HG03457 (cell line): Measurements from ENCODE around the gene RAN.
A peak's percentile ranks its signal among the peaks of the same experiment; 100 is the strongest.
"Not testable (repeated sequence)": the region's sequence is repeated elsewhere in the genome, so short reads cannot be mapped to it uniquely, and the experiment has no call there.

Experiments used
- ATAC-seq: cut with Tn5 transposase; IDR thresholded peaks from one replicate; pipeline ENCODE4 v1.9.1; 2021; ENCODE audit warnings: moderate number of reproducible peaks; ENCODE audit not compliant: unreplicated experiment

Gene RAN

DNA sequence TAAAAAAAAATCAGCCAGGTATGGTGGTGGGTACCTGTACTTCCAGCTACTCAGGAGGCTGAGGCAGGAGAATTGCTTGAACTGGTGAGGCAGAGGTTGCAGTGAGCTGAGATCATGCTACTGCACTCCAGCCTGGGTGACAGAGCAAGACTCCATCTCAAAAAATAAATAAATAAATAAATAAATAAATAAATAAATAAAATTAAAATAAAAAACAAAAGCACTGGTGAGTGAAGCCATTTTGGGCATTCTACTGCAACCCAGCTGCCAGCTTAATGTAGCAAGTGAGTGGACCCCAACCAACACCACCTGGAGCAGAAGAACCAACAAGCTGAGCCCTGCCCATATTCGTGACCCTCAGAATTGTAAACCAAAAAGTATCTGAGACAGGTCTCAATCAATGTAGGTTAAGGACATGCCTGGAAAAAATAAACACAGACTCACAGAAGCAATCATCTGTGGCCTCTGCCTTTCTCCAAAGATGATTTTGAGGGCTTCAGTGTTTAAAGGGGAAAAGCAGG is 23.0 kb upstream of the RAN start:
- ATAC-seq = not testable (repeated sequence)

DNA sequence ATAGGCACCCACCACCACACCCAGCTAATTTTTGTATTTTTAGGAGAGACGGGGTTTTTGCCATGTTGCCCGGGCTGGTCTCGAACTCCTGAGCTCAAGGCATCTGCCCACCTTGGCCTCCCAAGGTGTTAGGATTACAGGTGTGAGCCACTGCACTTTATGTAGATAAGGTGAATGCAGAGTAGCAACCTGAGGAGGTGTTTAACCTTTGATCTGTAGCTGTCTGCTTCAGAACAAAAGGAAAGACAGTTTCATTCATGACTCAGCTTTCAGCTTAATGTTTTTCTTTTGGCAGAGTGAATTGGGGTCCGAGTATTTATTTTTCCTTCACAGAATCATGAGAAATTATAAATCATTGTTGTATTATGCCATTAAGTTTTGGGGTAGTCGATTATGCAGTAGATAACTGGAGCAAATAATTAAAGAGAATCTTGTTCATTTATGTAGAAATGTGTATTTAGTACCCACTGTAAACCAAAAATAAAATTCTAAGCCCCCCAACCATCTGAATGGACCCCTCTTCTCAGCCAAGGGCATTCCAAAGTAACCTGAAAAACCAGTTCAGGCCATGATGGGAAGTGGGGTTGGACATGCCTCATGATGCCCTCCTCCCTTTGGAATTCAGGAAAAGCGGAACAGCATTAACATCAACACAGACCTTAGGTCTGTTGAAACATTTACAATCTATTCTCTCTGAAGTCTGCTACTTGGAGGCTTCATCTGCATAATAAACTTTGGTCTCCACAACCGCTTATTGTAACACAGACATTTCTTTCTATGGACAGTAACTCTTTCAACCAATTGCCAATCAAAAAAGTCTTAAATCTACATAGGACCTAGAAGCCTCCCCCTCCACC is 22.1 kb upstream of the RAN start:
- no peak for ATAC-seq

DNA sequence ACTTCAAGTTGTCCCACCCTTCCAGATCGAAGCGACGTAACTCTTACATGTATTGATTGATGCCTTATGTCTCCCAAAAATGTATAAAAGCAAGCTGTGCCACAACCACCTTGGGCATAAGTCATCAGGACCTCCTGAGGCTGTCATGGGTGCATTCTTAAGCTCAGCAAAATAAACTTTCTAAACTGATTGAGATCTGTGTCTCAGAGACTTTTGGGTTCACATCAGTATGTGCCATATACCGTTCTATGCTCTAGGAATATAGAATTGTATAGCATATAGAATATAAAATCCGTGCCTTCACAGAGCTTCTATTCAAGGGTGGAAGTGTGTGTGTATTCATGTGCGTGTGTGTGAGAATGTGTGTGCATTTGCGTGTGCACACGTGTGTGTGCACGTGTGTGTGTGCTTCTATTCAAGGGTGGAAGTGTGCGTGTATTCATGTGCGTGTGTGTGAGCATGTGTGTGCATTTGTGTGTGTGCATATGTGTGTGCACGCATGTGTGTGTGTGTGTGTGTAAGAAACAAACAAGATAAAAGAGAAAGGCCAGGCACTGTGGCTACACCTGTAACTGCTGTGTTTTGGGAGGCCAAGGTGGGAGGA is 21.3 kb upstream of the RAN start:
- no peak for ATAC-seq

DNA sequence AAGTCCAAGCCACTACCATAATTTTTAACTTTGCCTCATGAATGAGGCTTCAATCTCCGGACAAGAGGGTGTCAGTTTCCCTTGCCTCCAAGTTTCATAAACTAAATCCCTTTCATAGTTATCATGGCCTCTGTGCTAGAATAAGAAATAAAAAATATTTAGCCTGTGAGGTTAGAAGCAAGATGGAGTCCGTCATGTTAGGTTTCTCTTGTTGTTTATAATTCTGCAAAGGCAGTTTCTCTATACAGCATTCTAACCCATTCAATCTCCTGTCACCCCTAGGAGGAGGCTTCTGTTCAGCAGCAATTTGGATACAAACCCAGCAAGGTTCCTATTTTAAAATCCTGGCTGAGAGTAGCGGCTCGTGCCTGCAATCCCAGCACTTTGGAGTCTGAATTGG is 15.8 kb upstream of the RAN start:
- ATAC-seq = no peak

DNA sequence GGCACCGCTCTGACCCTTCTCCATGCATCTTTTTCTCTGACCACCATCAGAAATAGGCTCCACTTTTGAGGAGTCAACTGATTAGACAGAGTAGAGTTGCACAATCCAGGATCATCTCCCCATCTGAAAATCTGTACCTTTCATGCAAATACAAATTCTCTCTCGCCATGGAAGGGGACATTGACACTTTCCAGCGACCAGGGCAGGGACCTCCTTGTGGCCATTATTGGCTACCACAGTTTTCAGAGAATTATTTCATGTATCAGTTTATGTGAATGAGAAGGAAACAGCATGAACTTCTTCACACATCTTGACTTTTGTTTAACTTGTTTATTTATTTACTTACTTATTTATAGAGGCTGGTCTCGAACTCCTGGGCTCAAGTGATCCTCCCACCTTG is 13.8 kb upstream of the RAN start:
- no peak for ATAC-seq

DNA sequence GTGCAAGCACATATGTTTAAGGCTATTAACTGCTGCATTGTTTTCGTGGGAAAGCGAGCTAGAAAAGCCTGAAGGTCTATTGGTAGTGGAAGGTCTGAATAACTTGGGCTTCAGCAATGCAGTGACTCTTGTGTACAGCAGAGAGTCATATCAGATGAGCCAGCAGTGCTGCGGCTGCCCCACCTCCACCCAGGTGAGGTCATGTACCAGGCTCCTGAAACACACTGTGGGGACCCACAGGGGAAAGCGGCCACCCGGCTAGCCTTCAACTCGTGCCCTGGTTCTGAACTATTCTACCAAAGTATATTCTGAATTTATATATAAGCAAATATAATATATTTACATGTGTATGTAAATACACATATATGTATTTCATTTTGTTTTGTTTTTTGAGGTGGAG is 12.7 kb upstream of the RAN start:
- ATAC-seq = no peak

DNA sequence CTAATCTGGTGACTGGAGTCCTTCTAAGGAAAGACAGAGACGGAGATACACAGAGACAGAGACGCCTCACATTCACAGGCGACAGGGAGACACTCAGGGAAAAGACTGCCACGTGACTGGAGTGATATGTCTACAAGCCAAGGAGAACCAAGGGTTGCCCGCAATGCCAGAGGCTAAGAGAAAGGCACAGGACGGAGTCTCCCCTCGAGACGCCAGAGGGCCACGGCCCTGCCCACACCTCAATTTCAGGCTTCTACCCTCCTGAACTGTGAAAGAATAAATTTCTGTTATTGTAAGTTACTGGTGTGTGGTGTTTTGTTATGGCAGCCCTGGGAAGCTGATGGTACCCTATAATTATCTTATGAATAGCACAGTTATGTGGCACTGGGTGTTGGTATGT is 11.6 kb upstream of the RAN start:
- ATAC-seq = no peak

DNA sequence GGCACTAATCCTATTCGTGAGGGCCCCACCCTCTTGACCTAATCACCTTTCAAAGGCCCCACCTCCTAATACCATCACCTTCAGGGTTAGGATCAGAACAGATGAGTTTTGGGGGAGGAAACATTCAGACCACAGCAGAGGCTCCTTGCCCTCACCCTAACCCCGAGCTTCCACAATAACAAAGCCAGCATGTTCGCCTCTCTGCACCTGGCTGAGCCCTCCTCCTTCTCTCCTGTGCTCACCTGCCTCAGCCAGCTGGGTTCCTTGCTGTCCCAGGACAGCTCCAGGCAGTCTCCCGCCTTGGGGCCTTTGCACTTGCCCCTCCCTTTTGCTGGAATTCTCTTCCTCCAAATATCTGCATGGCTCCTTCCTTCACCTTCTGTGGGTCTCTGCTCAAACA is 9.7 kb upstream of the RAN start:
- ATAC-seq = no peak

DNA sequence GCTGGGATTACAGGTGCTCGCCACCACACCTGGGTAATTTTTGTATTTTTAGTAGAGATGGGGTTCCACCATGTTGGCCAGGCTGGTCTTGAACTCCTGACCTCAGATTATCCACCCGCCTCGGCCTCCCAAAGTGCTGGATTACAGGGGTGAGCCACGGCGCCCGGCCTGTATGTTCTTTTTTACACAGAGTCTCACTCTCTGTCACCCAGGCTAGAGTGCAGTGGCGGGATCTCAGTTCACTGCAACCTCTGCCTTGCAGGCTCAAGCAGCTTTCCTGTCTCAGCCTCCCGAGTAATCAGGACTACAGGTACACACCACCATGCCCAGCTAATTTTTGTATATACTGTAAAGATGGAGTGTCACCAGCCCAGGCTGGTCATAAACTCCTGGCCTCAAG is 9.1 kb upstream of the RAN start:
- not testable (repeated sequence) for ATAC-seq

DNA sequence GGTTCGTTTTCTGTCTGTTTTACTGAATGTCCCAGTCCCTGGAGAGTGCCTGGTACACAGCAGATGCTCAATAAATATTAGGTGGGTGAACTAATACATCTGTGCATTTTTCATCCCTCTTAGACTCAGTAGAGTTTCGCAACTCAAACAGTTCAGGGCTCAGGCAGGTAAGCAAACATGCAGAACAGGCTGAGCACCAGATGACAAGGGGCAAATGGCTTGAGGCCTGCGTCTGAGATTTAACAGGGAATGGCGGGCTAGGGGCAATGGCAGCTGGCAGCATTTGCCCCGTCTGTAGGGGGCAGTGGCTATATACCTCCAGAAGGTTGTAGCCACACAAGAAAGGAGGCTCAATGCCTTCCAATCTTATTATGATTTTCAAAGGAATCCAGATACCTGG is 8.6 kb upstream of the RAN start:
- ATAC-seq = no peak

DNA sequence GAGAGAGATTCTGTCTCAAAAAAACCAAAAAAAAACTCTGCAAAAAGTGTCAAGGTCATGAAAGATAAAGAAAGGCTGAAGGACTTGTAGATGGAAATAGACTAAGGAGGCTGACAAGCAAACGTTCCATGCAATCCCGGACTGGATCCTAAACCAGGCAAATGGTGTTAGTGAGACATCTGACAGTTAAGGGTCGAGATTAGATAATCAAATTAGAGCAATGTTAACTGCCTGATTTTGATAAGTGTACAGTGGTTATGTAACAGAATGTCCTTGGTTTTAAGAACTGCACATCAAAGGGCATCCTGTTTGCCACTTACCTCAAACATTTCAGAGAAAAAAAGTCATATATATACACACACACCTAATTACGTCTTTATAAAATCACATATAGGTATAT is 3.5 kb upstream of the RAN start:
- ATAC-seq = no peak

DNA sequence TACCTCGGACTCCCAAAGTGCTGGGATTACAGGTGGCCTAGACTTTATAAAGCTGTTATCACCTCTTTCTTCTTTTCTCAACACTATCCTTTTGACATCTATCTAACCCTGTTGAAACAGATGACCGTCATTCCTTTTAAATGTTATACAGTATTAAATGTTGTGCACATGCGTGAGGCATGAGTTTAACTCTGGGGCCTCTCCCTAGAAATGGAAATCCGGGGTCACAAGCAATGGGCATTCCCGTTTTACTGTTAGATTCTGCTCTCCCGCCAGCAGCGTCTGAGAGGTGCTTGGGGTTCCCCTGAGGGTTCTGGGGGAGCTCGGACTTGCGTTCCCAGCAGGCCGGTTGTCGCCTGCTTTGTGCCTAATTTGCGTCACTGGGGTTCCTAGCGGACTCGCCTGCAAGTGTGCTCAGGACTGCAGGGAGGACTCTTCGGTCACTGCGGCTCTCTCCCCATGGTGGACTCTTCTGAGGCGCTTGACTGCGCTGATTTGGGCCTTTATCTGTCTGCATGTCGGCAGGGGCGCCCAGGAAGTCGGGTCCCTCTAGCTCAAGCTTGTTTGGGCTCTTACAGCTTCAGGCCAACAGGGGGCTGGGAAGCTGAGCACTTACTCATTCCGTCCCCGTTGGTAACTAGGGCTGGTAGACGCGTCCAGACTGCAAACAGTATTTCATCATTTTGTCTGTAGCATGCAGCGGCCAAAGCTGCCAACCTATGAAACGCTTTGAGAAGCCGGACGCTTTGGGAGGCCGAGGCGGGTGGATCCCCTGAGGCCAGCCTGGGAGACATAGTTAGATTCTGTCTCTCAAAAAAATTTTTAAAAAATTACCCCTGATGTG is 1.2 kb upstream of the RAN start:
- ATAC-seq = peak; percentile 43

DNA sequence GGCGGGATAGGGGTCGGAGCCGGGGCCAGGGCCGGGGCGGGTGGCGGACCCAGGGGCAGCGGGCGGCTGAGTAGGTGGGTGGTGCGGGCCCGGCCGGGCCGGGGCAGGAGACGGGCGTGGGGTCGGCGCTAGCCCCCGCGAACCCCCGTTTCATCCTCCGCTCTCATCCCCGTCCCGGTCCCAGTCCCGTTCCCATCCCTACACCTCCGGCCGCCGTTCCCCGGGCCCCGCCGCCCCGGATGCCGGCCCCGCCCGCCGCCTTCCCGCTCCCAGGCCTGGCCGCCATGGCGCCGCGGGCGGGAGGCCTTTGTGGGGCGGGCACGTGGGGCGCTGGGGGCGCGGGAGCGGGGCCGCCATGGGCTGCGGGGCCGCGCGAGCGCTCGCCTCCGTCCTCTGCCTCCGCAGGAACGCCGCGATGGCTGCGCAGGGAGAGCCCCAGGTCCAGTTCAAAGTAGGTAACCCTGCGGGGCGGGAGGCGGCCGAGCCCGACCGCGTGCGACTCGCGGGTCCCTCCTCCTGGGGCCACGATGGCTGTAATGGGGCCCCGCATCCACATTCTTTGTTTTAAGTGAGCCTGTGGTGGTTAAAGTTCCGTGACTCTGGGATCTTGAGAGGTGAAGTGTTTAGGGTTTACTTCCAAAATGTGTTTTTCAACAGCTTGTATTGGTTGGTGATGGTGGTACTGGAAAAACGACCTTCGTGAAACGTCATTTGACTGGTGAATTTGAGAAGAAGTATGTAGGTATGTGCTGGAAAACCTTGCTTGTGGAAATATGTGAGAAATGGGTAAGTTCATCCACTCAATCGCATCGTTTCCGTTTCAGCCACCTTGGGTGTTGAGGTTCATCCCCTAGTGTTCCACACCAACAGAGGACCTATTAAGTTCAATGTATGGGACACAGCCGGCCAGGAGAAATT is 572 bp downstream of the RAN start:
- peak; percentile 20 for ATAC-seq

DNA sequence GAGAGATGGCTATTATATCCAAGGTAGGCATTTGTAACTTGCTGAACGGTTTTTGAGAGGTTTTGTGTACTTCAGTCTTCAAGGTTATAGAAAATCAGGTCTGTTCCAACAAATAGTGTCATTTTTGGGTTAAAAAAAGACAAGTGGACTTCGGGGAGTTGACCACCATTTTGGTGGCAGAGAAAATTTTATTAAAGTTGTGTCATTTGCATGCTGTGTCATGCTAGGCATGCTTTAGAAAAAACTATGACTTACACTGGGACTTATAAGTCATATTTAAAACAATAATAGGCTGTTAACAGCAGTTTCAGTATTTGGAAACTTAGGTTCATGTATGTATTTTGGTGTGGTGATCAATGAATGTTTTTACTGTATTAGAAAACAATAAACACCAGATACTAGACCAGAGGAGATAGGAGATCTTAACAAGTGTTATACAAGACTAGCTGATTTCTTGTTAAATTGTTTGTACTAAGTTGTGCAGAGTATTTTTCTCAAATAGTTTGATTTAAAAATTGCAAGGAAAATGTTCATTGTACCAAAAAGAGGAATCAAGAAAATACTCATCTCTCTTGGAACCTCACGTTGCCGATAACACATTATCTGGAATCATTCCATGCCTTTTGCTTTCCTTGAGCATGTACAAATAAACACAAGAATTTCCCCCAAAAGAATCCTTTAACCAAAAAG is 1.4 kb downstream of the RAN start:
- no peak for ATAC-seq

DNA sequence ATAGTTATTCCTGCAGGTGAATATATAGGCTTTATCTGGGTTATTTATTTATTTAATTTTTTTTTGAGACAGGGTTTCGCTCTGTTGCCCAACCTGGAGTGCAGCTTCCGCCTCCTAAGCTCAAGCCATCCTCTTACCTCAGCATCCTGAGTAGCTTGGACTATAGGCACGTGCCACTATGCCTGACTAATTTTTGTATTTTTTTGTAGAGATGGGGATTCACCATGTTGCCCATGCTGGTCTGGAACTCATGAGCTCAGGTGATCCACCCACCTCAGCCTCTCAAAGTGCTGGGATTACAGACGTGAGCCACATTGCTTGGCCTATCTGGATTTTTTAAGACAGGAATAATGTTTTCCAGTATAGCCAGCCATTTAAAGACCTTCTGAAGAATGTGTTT is 2.0 kb downstream of the RAN start:
- ATAC-seq = no peak

DNA sequence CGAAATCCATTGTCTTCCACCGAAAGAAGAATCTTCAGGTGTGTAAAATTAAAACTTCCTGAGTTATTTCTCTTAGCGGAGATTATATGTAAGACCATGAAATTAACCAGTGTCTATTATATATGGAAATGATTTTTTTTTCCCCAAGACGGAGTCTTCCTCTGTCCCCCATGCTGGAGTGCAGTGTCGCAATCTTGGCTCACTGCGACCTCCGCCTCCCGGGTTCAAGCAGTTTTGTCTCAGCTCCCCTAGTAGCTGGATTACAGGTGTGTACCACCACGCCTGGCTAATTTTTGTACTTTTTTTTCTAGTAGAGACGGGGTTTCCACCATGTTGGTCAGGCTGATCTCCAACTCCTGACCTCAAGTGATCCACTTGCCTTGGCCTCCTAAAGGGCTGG is 2.8 kb downstream of the RAN start:
- ATAC-seq = no peak

DNA sequence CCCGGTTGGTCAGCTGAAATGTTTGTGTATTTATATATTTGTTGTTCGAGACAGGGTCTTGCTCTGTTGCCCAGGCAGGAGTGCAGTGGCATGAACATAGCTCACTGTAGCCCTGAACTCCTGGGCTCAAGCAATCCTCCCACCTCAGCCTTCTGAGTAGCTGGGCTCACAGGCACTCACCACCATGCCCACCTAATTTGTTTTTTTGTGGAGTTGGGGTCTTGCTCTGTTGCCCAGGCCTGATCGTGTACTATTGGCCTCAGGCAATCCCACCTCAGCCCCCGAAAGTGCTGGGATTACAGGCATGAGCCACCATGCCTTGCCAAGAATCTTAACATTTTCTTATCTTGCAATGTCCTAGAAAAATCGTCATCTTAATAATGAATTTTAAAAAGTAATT is 3.3 kb downstream of the RAN start:
- no peak for ATAC-seq

DNA sequence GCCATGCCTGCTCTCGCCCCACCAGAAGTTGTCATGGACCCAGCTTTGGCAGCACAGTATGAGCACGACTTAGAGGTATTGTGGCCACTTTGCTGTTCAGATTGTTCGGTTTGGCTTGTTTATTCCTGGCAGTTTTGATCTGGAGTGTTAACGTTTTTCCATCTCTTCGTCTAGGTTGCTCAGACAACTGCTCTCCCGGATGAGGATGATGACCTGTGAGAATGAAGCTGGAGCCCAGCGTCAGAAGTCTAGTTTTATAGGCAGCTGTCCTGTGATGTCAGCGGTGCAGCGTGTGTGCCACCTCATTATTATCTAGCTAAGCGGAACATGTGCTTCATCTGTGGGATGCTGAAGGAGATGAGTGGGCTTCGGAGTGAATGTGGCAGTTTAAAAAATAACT is 3.8 kb downstream of the RAN start:
- ATAC-seq = not testable (repeated sequence)

DNA sequence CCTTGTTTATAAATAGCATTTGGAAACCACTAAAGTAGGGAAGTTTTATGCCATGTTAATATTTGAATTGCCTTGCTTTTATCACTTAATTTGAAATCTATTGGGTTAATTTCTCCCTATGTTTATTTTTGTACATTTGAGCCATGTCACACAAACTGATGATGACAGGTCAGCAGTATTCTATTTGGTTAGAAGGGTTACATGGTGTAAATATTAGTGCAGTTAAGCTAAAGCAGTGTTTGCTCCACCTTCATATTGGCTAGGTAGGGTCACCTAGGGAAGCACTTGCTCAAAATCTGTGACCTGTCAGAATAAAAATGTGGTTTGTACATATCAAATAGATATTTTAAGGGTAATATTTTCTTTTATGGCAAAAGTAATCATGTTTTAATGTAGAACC is 4.4 kb downstream of the RAN start:
- ATAC-seq = no peak

DNA sequence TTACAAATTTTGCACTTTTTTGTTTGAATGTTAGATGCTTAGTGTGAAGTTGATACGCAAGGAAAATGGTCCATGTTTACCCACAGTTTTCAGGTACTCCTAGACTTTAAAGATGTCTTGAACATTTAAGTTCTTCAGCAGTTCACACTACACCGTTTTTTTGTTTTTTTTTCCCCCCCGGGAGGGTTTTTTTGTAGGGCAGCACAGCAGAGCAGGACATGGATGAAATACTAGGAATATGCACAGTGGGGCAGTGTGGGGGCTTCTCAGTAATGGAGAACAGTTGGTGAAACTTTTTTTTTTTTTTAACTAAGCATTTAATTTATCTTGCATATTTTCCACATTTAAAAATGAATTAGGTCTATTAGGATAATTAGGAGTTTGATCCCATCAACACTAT is 4.9 kb downstream of the RAN start:
- ATAC-seq = no peak
